GM18499 (cell line): ENCODE results near the gene RPL29.

Source experiments
- ATAC-seq: cut with Tn5 transposase; IDR thresholded peaks from one replicate; pipeline ENCODE4 v1.9.1; 2021; ENCODE audit warnings: moderate number of reproducible peaks; ENCODE audit not compliant: insufficient read depth, unreplicated experiment

RPL29 gene

GRCh38 chr3:51954105-51954504, 41.6 kb downstream of the RPL29 start:
- ATAC-seq: no peak

- no peak for ATAC-seq
Observed at GRCh38 chr3:51953445-51953844, 42.2 kb downstream of the RPL29 start.

GRCh38 chr3:51950899-51951298, 44.8 kb downstream of the RPL29 start:
- no peak for ATAC-seq

- no peak for ATAC-seq
Observed at GRCh38 chr3:51949121-51949520, 46.6 kb downstream of the RPL29 start.

GRCh38 chr3:51948016-51948580, 47.6 kb downstream of the RPL29 start:
- ATAC-seq: no peak

- ATAC-seq: no peak
Observed at GRCh38 chr3:51947215-51947900, 48.3 kb downstream of the RPL29 start.

- no peak for ATAC-seq
Observed at GRCh38 chr3:51946796-51947195, 48.9 kb downstream of the RPL29 start.

- no peak for ATAC-seq
Observed at GRCh38 chr3:51945926-51946705, 49.6 kb downstream of the RPL29 start.

- no peak for ATAC-seq
Observed at GRCh38 chr3:51945031-51945840, 50.5 kb downstream of the RPL29 start.

- no peak for ATAC-seq
Observed at GRCh38 chr3:51944451-51945021, 51.2 kb downstream of the RPL29 start.
